ENCODE measurements around the gene FOXP1.

- TF ChIP-seq CTCF (IDR thresholded peaks at IDR 0.05) (no peak), EP300 (IDR thresholded peaks at IDR 0.05) (no peak), POLR2A (IDR thresholded peaks at IDR 0.05; ENCODE audit: low read depth) (no peak)
Measured at GRCh38 chr3:71053495-71053894, 530.0 kb downstream of the FOXP1 start.

Measured in esophagus muscularis mucosa (tissue), 4 donors.